H1 (cell line): Measurements from ENCODE around the gene PAN2. TPM values are rescaled to one million over a fixed set of nuclear protein-coding genes. Genes with fewer than 3 reads are reported as not detected.

ENCODE experiments used
- CTCF ChIA-PET: fragments of 300-600 bp; sonication (Branson Sonifier 250); formaldehyde crosslinking; loops from one replicate; lab custom pipeline; 2021; ENCODE audit not compliant: partially characterized antibody; lab: Charles Lee
- POLR2A ChIA-PET: fragments of 300-600 bp; sonication (Branson Sonifier 250); formaldehyde crosslinking; loops from one replicate; lab custom pipeline; 2021; ENCODE audit warnings: inconsistent platforms; ENCODE audit not compliant: partially characterized antibody; lab: Charles Lee
- DNase-seq, 2 experiments: peaks; one replicate each; pipeline versions ENCODE4 v3.0.0 to v3.0.0-alpha.2; 2010 to 2022; ENCODE audit warnings: low spot score in 2 of 2, low read depth in 1 of 2, mixed read lengths in 1 of 2
- FAIRE-seq: peaks from 2 replicates; lab custom pipeline; 2011; peaks lifted over from hg19 to GRCh38; lab: Jason Lieb, UNC
- H2AFZ ChIP-seq: 2 replicates; pipeline ENCODE4 v1.8.1; 2012; ENCODE audit warnings: low read length, inconsistent platforms
- H2AK5ac ChIP-seq: 2 replicates; pipeline ENCODE4 v1.6.1; 2013; ENCODE audit warnings: low read depth, low read length
- H2BK120ac ChIP-seq: replicated peaks from 2 replicates; pipeline ENCODE3; 2013; ENCODE audit warnings: low read depth, low read length, inconsistent platforms
- H2BK12ac ChIP-seq: 2 replicates; pipeline ENCODE4 v1.6.1; 2013; ENCODE audit warnings: low read depth, low read length
- H2BK15ac ChIP-seq: 2 replicates; pipeline ENCODE4 v1.6.1; 2013; ENCODE audit warnings: low read length
- H2BK20ac ChIP-seq: 2 replicates; pipeline ENCODE4 v1.6.1; 2013; ENCODE audit warnings: low read length
- H2BK5ac ChIP-seq: 2 replicates; pipeline ENCODE4 v1.6.1; 2013; ENCODE audit warnings: low read depth, low read length
- H3K14ac ChIP-seq: 2 replicates; pipeline ENCODE4 v1.6.1; 2013; ENCODE audit warnings: inconsistent platforms; ENCODE audit not compliant: insufficient read length
- H3K18ac ChIP-seq: 2 replicates; pipeline ENCODE4 v1.6.1; 2013; ENCODE audit warnings: low read length; ENCODE audit errors: extremely low read depth
- H3K23ac ChIP-seq: 2 replicates; pipeline ENCODE4 v1.6.1; 2013; ENCODE audit warnings: inconsistent platforms; ENCODE audit not compliant: insufficient read length
- H3K23me2 ChIP-seq: 2 replicates; pipeline ENCODE4 v1.6.1; 2013; ENCODE audit warnings: low read depth, low read length
- H3K27ac ChIP-seq: 2 replicates; pipeline ENCODE4 v1.6.1; 2011; ENCODE audit warnings: low read depth, low read length, inconsistent platforms
- H3K27me3 ChIP-seq, 4 experiments: replicated peaks in 1 of 4; 1 replicate in 1 of 4; 2 replicates in 3 of 4; pipeline versions ENCODE4 v1.6.1 to v1.8.1; 2011 to 2013; ENCODE audit warnings: low read length in 3 of 4, mild to moderate bottlenecking in 3 of 4, inconsistent platforms in 2 of 4, mixed read lengths in 2 of 4, moderate library complexity in 1 of 4; ENCODE audit not compliant: control insufficient read depth in 3 of 4, insufficient read depth in 3 of 4; ENCODE audit errors: extremely low read depth in 1 of 4
- H3K36me3 ChIP-seq, 4 experiments: 2 replicates each; pipeline versions ENCODE4 v1.6.1 to v1.8.1; 2011 to 2013; ENCODE audit warnings: mild to moderate bottlenecking in 4 of 4, low read length in 3 of 4, moderate library complexity in 2 of 4, control low read depth in 1 of 4, inconsistent platforms in 1 of 4; ENCODE audit not compliant: insufficient read depth in 4 of 4, control insufficient read depth in 2 of 4
- H3K4ac ChIP-seq: replicated peaks from 2 replicates; pipeline ENCODE3; 2013; ENCODE audit warnings: low read length, low read depth, mixed read lengths, inconsistent platforms; ENCODE audit not compliant: insufficient read length
- H3K4me1 ChIP-seq, 4 experiments: replicated peaks in 1 of 4; 1 replicate in 1 of 4; 2 replicates in 3 of 4; pipeline versions ENCODE4 v1.6.1 to v1.8.1; 2011 to 2013; ENCODE audit warnings: low read length in 3 of 4, inconsistent platforms in 2 of 4, mixed read lengths in 1 of 4; ENCODE audit not compliant: insufficient read depth in 4 of 4, control insufficient read depth in 3 of 4
- H3K4me2 ChIP-seq, 2 experiments: 2 replicates each; pipeline versions ENCODE4 v1.6.1 to v1.8.1; 2011 to 2013; ENCODE audit warnings: low read depth in 2 of 2, low read length in 2 of 2, control low read depth in 1 of 2, inconsistent platforms in 1 of 2, mild to moderate bottlenecking in 1 of 2; ENCODE audit not compliant: insufficient read depth in 1 of 2
- H3K4me3 ChIP-seq, 4 experiments: fragments of 200-600, 300-600 bp in 1 of 4; sonication (generic), shearing (Covaris generic), sonication (Bioruptor Twin) in 1 of 4; 2 replicates each; pipeline versions ENCODE4 v1.5.1 to v1.8.1; 2011 to 2016; ENCODE audit warnings: low read length in 4 of 4, low read depth in 3 of 4, control low read depth in 2 of 4, inconsistent platforms in 2 of 4, mild to moderate bottlenecking in 2 of 4, mixed read lengths in 1 of 4, moderate library complexity in 1 of 4; ENCODE audit not compliant: insufficient read depth in 2 of 4; ENCODE audit errors: extremely low read depth in 1 of 4
- H3K56ac ChIP-seq: replicated peaks from 2 replicates; pipeline ENCODE3; 2013; ENCODE audit warnings: low read depth, mild to moderate bottlenecking, mixed read lengths, low read length, inconsistent platforms; ENCODE audit not compliant: insufficient read length
- H3K79me1 ChIP-seq: 2 replicates; pipeline ENCODE4 v1.6.1; 2013; ENCODE audit warnings: low read depth, low read length, control low read depth
- H3K79me2 ChIP-seq, 2 experiments: 2 replicates each; pipeline versions ENCODE4 v1.6.1 to v1.8.1; 2012 to 2013; ENCODE audit warnings: low read length in 2 of 2, mild to moderate bottlenecking in 2 of 2, inconsistent platforms in 1 of 2; ENCODE audit not compliant: insufficient read depth in 2 of 2, control insufficient read depth in 1 of 2
- H3K9ac ChIP-seq, 4 experiments: replicated peaks in 1 of 4; 1 replicate in 1 of 4; 2 replicates in 3 of 4; pipeline versions ENCODE4 v1.6.1 to v1.8.1; 2011 to 2013; ENCODE audit warnings: low read depth in 3 of 4, low read length in 3 of 4, control low read depth in 2 of 4, mild to moderate bottlenecking in 2 of 4, moderate library complexity in 2 of 4, inconsistent platforms in 1 of 4; ENCODE audit errors: extremely low read depth in 1 of 4
- H3K9me3 ChIP-seq, 2 experiments: 2 replicates each; pipeline versions ENCODE4 v1.6.1 to v1.8.1; 2012 to 2013; ENCODE audit warnings: mild to moderate bottlenecking in 2 of 2, moderate library complexity in 2 of 2, control low read depth in 1 of 2, inconsistent platforms in 1 of 2, low read depth in 1 of 2, low read length in 1 of 2, mixed read lengths in 1 of 2; ENCODE audit not compliant: insufficient read depth in 2 of 2
- H4K20me1 ChIP-seq, 2 experiments: replicated peaks in 1 of 2; 2 replicates each; pipeline versions ENCODE3 to v1.8.1; 2011 to 2013; ENCODE audit warnings: inconsistent platforms in 2 of 2, low read length in 2 of 2, mild to moderate bottlenecking in 1 of 2; ENCODE audit not compliant: insufficient read depth in 2 of 2, control insufficient read depth in 1 of 2
- H4K5ac ChIP-seq: 2 replicates; pipeline ENCODE4 v1.6.1; 2013; ENCODE audit warnings: low read length, low read depth, mixed read lengths, inconsistent platforms; ENCODE audit not compliant: insufficient read length
- H4K8ac ChIP-seq: 2 replicates; pipeline ENCODE4 v1.8.0; 2013; ENCODE audit warnings: mild to moderate bottlenecking, moderate library complexity, low read length, inconsistent platforms; ENCODE audit not compliant: insufficient read depth; ENCODE audit errors: extremely low read depth
- H4K91ac ChIP-seq: replicated peaks from 2 replicates; pipeline ENCODE3; 2013; ENCODE audit warnings: low read length, mixed read lengths, inconsistent platforms; ENCODE audit not compliant: insufficient read length
- CBX8 ChIP-seq: fragments of 300-800, 300-1000 bp; sonication (generic); IDR thresholded peaks from 2 replicates; pipeline ENCODE4 v1.7.1; 2016; ENCODE audit warnings: low read depth, low read length, borderline replicate concordance
- WGBS, 2 experiments: shearing (Covaris generic) in 1 of 2; methylation state at CpG; one replicate each; pipeline versions ENCODE4 v1.1.6 to v1.1.7; 2013 to 2015; ENCODE audit warnings: low lambda C conversion rate in 2 of 2, mixed read lengths in 2 of 2, inconsistent platforms in 1 of 2, low coverage in 1 of 2, missing lambda C conversion rate in 1 of 2; ENCODE audit not compliant: insufficient replicate concordance in 2 of 2, insufficient coverage in 1 of 2, insufficient read length in 1 of 2; ENCODE audit errors: extremely low coverage in 1 of 2, missing lambda C conversion rate in 1 of 2; 5-methylcytosine and 5-hydroxymethylcytosine counted together
- polyA plus RNA-seq, 7 experiments: library from polyadenylated mRNA; depleted of rRNA in 3 of 7; stranded (reverse) in 5 of 7; unstranded in 2 of 7; fragments of >200 nt in 5 of 7; fragments of 200-250 nt in 2 of 7; gene quantifications; 1 replicate in 5 of 7; 2 replicates in 1 of 7; 4 replicates in 1 of 7; pipeline versions ENCODE4 v1.2.1 to v1.2.3, GENCODE V29; 2011 to 2013; ENCODE audit warnings: missing spikeins in 2 of 7, mixed read lengths in 2 of 7
- total RNA-seq: library from RNA; stranded (reverse); fragmentation: NEBNext Ultra II Directional; extraction: Animal tissue kit (Norgen Biotek cat#: 25700); gene quantifications from 2 replicates; pipeline ENCODE4 v1.2.1, GENCODE V29; 2021

PAN2 gene
- total and polyA plus RNA-seq, 2 of the 8 experiments (the other 6 are each of a cell fraction or from before 2014, with no cell fraction given), result 29.6 to 36.7 TPM

DNA sequence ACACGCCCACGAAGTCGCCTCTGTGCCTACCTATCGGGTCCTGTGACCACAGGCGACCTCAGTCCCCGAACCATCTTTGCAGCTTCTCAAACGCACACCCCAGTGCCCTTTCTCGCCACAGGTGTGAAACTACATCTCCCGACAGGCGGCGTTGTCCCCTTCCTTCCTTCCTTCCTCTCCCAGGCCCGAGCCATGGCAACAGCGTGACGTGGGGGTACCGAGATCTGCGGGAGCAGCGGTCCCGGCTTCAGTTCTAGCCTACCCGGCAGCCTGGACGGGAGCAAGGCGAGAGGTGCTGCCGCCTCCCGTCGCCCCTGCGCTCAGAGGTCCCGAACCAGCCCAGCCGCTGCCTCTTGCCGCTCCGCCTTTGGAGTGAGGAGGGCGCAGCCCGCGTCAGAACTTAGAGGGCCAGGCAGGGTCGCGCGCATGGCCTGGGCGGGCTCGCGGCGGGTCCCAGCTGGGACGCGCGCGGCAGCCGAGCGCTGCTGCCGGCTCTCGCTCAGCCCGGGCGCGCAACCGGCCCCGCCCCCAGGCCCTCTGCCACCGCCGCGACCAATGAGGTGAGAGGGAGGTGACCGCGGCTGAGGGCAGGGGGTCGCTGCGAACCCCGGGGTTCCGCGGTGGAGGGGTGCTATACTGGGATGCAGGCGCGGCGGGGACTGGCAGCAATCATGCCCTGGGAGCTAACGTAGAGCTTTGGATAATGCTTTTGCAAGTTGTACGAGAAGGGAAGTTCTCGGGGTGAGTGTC is 66.9 kb downstream of the PAN2 start, which contains the start of gene COQ10A:
COQ10A (plus strand) TSS at position 250 of the 750 bp plus-strand sequence; CDS start at position 427, 177 bp downstream.
- Histone ChIP-seq H3K4me2 (peak within 1 kb of the TSS; percentile 83 to 86), H3K27ac (peak within 1 kb of the TSS; percentile 84), H2BK5ac (peak within 1 kb of the TSS; percentile 99; the same call in 1 of the 2 replicates), H2BK15ac (peak within 1 kb of the TSS; percentile 96; the same call in 1 of the 2 replicates), H3K14ac (no peak within 1 kb of the TSS), H3K4me1 (peaks cover 0 to 9% (median 3%) of the 10 kb centered on the region in 4 experiments; a peak in 4 of 7 replicates), H4K91ac (peak within 1 kb of the TSS; percentile 83), H3K18ac (peak within 1 kb of the TSS; percentile 93; the same call in 1 of the 2 replicates), H4K5ac (peak within 1 kb of the TSS; percentile 80), H3K23me2 (peaks cover 7% of the 10 kb centered on the region; the same call in 1 of the 2 replicates), H2BK12ac (peak within 1 kb of the TSS; percentile 27; the same call in 1 of the 2 replicates), H4K20me1 (peaks cover 0 to 2% of the 10 kb centered on the region in 2 experiments), H3K9ac (peak within 1 kb of the TSS; percentile 74 to 84 (median 84)), H2AFZ (peak within 1 kb of the TSS; percentile 72), H3K4ac (no peak within 1 kb of the TSS), H2AK5ac (no peak within 1 kb of the TSS; the same call in 1 of the 2 replicates), H3K9me3 (no peaks in the 10 kb centered on the region), H4K8ac (peak within 1 kb of the TSS; percentile 77; the same call in 1 of the 2 replicates), H3K27me3 (no peaks in the 10 kb centered on the region), H3K4me3 (peak within 1 kb of the TSS; percentile 82 to 88 (median 87)), H3K36me3 (peaks cover 0 to 23% (median 4%) of the 10 kb centered on the region in 4 experiments; a peak in 3 of 8 replicates), H3K79me1 (no peaks in the 10 kb centered on the region), H2BK120ac (no peak within 1 kb of the TSS), H3K56ac (no peak within 1 kb of the TSS), H2BK20ac (no peak within 1 kb of the TSS), H3K23ac (no peak within 1 kb of the TSS), H3K79me2 (no peaks in the 10 kb centered on the region)
- WGBS, 2 experiments, result 2% methylated on average over 64 of the region's 68 CpGs; no CpG with 5 or more reads in 1 of the 2 experiments
- POLR2A ChIA-PET, result interaction anchor here (0.6 to 2.8 kb wide), 44 partner anchors 9 to 222 kb away, joined by 3 to 24 read pairs (median 4); partner anchors contain the start of genes ANKRD52, CS, ESYT1 and MYL6
- FAIRE-seq (no peak), DNase-seq (peak; percentile 51 to 95)
- CTCF ChIA-PET, result interaction anchor here (0.5 to 3.4 kb wide), 28 partner anchors 8 to 387 kb away, joined by 3 to 20 read pairs (median 4); partner anchors contain the start of genes ANKRD52 and RNF41
- TF ChIP-seq CBX8, result no peak
